Neural cell (in vitro differentiated cells): ENCODE results near the gene SGIP1. TPM values are rescaled to one million over a fixed set of nuclear protein-coding genes. Genes with fewer than 3 reads are reported as not detected.

Experiments
- H2AFZ ChIP-seq: fragments of 200-600, 300-800 bp; sonication (generic), shearing (Covaris generic); 2 replicates; pipeline ENCODE4 v1.6.0; 2014; ENCODE audit warnings: low read depth, mild to moderate bottlenecking, antibody characterized with exemption, low read length, moderate library complexity
- H3F3A ChIP-seq: fragments of 200-600 bp; shearing (Covaris generic); 2 replicates; pipeline ENCODE4 v1.6.1; 2016; ENCODE audit warnings: mild to moderate bottlenecking, moderate library complexity, mixed read lengths, antibody characterized with exemption, low read length; ENCODE audit not compliant: insufficient read depth, poor library complexity, severe bottlenecking
- H3K27ac ChIP-seq: fragments of 200-600, 300-800 bp; sonication (generic), shearing (Covaris generic); 2 replicates; pipeline ENCODE4 v1.5.1; 2014; ENCODE audit warnings: mild to moderate bottlenecking, low read length, moderate library complexity
- H3K27me3 ChIP-seq: fragments of 300-800, 200-600 bp; sonication (generic), shearing (Covaris generic); 2 replicates; pipeline ENCODE4 v1.6.0; 2014; ENCODE audit warnings: mild to moderate bottlenecking, low read depth, low read length, moderate library complexity; ENCODE audit not compliant: insufficient read depth
- H3K36me3 ChIP-seq: fragments of 300-800, 200-600 bp; sonication (generic), shearing (Covaris generic); 2 replicates; pipeline ENCODE4 v1.5.1; 2014; ENCODE audit warnings: mild to moderate bottlenecking, antibody characterized with exemption, low read length, moderate library complexity; ENCODE audit not compliant: insufficient read depth
- H3K4me2 ChIP-seq: fragments of 300-800, 200-600 bp; sonication (generic), shearing (Covaris generic); 2 replicates; pipeline ENCODE4 v1.6.0; 2014; ENCODE audit warnings: mild to moderate bottlenecking, low read length
- H3K4me3 ChIP-seq: fragments of 300-800, 200-600 bp; sonication (generic), shearing (Covaris generic); 2 replicates; pipeline ENCODE4 v1.5.1; 2014; ENCODE audit warnings: mild to moderate bottlenecking, low read length, moderate library complexity
- H3K79me2 ChIP-seq: fragments of 200-600 bp; shearing (Covaris generic); replicated peaks from 2 replicates; pipeline ENCODE4 v1.6.0; 2014; ENCODE audit warnings: mild to moderate bottlenecking, low read length, moderate library complexity; ENCODE audit not compliant: insufficient read depth
- H3K9ac ChIP-seq: fragments of 300-800, 200-600 bp; sonication (generic), shearing (Covaris generic); 2 replicates; pipeline ENCODE4 v1.6.1; 2016; ENCODE audit warnings: mild to moderate bottlenecking, low read length, mixed read lengths
- H3K9me2 ChIP-seq: fragments of 200-600 bp; shearing (Covaris generic); 2 replicates; pipeline ENCODE4 v1.6.1; 2016; ENCODE audit warnings: mild to moderate bottlenecking, low read length, mixed read lengths; ENCODE audit not compliant: insufficient read depth
- H3K9me3 ChIP-seq: fragments of 200-600, 300-800 bp; sonication (generic), shearing (Covaris generic); 2 replicates; pipeline ENCODE4 v1.6.1; 2016; ENCODE audit warnings: mild to moderate bottlenecking, mixed run types, low read length, moderate library complexity, mixed read lengths
- H4K20me1 ChIP-seq: fragments of 200-600 bp; shearing (Covaris generic); 2 replicates; pipeline ENCODE4 v1.6.1; 2016; ENCODE audit warnings: mild to moderate bottlenecking, mixed run types; ENCODE audit not compliant: insufficient read depth
- EP300 ChIP-seq: fragments of 450-650 bp; conservative IDR thresholded peaks from 2 replicates; pipeline ENCODE4 v1.6.1; 2014; ENCODE audit warnings: antibody characterized with exemption, mild to moderate bottlenecking, moderate library complexity; ENCODE audit not compliant: poor library complexity, severe bottlenecking
- EZH2 ChIP-seq: fragments of 200-600, 300-800 bp; shearing (Covaris generic), sonication (generic); IDR thresholded peaks from 2 replicates; pipeline ENCODE4 v1.6.1; 2014; ENCODE audit warnings: antibody characterized with exemption, low read length, borderline replicate concordance, mild to moderate bottlenecking; ENCODE audit not compliant: insufficient read depth, poor library complexity, severe bottlenecking
- MXI1 ChIP-seq: fragments of 450-650 bp; conservative IDR thresholded peaks from 2 replicates; pipeline ENCODE4 v1.6.1; 2014; ENCODE audit warnings: antibody characterized with exemption, mild to moderate bottlenecking; ENCODE audit not compliant: poor library complexity, severe bottlenecking
- POLR2AphosphoS5 ChIP-seq: IDR thresholded peaks from 2 replicates; pipeline ENCODE4 v1.6.1; 2012
- RAD21 ChIP-seq: fragments of 450-650 bp; conservative IDR thresholded peaks from 2 replicates; pipeline ENCODE4 v1.6.1; 2014; ENCODE audit warnings: antibody characterized with exemption, mild to moderate bottlenecking, moderate library complexity
- SMC3 ChIP-seq: fragments of 450-650 bp; conservative IDR thresholded peaks from 2 replicates; pipeline ENCODE4 v1.6.1; 2014; ENCODE audit warnings: antibody characterized with exemption, mild to moderate bottlenecking, moderate library complexity; ENCODE audit not compliant: poor library complexity
- TAF1 ChIP-seq: IDR thresholded peaks from 2 replicates; pipeline ENCODE4 v1.6.1; 2012; ENCODE audit warnings: low read depth
- polyA plus RNA-seq: library from polyadenylated mRNA; depleted of rRNA; stranded (reverse); fragments of >200 nt; gene quantifications from 2 replicates; pipeline ENCODE4 v1.2.3, GENCODE V29; 2014
- TF ChIP-seq, protein P1 (sequence below): fragments of 450-650 bp; IDR thresholded peaks from 2 replicates; pipeline ENCODE4 v1.5.1; 2014; ENCODE audit warnings: antibody characterized with exemption, mild to moderate bottlenecking, moderate library complexity; ENCODE audit not compliant: poor library complexity, severe bottlenecking
- TF ChIP-seq, protein P2 (sequence below): IDR thresholded peaks from 2 replicates; pipeline ENCODE4 v1.6.1; 2012; ENCODE audit warnings: borderline replicate concordance

SGIP1 gene
- polyA plus RNA-seq, 1 donor from 2014 or later, result 50.5 TPM

DNA sequence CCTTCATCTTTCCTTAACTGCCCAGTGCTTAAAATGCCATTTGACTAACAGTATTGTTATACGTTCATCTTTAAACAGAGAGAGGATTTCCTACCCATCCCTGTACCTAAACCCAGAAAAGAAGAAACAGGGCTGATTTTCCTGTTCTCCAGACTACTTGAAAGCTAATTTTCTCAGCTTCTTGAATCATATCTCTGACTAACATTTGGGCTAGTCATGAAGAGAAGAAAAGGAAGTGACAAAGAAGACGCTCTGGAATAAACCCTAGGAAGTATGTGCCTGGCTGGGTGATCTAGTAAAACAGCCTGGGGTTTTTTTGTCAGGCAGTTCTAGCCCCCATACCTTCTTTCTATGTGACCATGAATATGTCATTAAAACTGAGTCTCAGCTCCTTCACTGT is 44.8 kb upstream of the SGIP1 start:
- Histone ChIP-seq H3K9me2 (no peaks in the 10 kb centered on the region), H3K36me3 (no peaks in the 10 kb centered on the region), H3K27ac (peak overlapping the region; percentile 69), H3F3A (no peaks in the 10 kb centered on the region), H2AFZ (no peak overlapping the region), H4K20me1 (no peaks in the 10 kb centered on the region), H3K9ac (no peak overlapping the region), H3K4me2 (no peak overlapping the region), H3K27me3 (no peaks in the 10 kb centered on the region), H3K79me2 (no peaks in the 10 kb centered on the region), H3K9me3 (no peaks in the 10 kb centered on the region), H3K4me3 (no peak overlapping the region)
- TF ChIP-seq, protein P1, sequence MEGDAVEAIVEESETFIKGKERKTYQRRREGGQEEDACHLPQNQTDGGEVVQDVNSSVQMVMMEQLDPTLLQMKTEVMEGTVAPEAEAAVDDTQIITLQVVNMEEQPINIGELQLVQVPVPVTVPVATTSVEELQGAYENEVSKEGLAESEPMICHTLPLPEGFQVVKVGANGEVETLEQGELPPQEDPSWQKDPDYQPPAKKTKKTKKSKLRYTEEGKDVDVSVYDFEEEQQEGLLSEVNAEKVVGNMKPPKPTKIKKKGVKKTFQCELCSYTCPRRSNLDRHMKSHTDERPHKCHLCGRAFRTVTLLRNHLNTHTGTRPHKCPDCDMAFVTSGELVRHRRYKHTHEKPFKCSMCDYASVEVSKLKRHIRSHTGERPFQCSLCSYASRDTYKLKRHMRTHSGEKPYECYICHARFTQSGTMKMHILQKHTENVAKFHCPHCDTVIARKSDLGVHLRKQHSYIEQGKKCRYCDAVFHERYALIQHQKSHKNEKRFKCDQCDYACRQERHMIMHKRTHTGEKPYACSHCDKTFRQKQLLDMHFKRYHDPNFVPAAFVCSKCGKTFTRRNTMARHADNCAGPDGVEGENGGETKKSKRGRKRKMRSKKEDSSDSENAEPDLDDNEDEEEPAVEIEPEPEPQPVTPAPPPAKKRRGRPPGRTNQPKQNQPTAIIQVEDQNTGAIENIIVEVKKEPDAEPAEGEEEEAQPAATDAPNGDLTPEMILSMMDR, result no peak
- TF ChIP-seq POLR2AphosphoS5 (no peak), MXI1 (no peak)
- TF ChIP-seq, protein P2, sequence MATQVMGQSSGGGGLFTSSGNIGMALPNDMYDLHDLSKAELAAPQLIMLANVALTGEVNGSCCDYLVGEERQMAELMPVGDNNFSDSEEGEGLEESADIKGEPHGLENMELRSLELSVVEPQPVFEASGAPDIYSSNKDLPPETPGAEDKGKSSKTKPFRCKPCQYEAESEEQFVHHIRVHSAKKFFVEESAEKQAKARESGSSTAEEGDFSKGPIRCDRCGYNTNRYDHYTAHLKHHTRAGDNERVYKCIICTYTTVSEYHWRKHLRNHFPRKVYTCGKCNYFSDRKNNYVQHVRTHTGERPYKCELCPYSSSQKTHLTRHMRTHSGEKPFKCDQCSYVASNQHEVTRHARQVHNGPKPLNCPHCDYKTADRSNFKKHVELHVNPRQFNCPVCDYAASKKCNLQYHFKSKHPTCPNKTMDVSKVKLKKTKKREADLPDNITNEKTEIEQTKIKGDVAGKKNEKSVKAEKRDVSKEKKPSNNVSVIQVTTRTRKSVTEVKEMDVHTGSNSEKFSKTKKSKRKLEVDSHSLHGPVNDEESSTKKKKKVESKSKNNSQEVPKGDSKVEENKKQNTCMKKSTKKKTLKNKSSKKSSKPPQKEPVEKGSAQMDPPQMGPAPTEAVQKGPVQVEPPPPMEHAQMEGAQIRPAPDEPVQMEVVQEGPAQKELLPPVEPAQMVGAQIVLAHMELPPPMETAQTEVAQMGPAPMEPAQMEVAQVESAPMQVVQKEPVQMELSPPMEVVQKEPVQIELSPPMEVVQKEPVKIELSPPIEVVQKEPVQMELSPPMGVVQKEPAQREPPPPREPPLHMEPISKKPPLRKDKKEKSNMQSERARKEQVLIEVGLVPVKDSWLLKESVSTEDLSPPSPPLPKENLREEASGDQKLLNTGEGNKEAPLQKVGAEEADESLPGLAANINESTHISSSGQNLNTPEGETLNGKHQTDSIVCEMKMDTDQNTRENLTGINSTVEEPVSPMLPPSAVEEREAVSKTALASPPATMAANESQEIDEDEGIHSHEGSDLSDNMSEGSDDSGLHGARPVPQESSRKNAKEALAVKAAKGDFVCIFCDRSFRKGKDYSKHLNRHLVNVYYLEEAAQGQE, result no peak

DNA sequence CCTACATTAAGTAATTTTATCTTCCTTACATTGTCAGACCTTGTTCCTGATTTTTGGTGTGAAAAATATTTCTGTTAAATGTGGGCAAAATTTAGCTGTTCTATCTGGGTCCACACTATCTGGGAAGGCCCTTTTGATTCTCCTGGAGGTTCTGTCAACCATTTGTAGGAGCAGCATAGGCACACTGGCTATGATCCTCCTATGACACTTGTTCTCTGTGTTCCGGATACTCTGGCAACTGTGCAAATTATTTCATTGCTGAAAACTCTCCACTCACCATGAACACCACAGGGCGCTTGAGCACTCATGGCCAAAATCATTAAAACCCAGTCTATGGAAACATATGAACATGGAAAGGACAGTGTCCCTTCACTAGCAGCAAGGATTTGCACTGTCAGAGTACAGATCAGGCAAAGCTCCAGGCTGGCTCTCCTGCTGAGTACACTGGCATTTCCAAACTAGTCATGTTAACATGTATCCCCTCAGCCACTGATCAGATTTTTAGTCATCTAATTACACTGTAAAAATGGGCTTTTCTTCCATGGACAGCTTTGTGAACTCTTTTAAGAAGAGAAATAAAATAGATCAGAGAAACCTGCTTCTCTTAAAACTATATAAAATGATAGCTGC is 43.9 kb upstream of the SGIP1 start:
- Histone ChIP-seq H3K79me2 (no peaks in the 10 kb centered on the region), H3K27ac (peak overlapping the region; percentile 5), H3K4me3 (no peak overlapping the region), H3F3A (no peaks in the 10 kb centered on the region), H4K20me1 (no peaks in the 10 kb centered on the region), H3K36me3 (no peaks in the 10 kb centered on the region), H3K27me3 (no peaks in the 10 kb centered on the region), H3K9ac (no peak overlapping the region), H2AFZ (no peak overlapping the region), H3K4me2 (no peak overlapping the region), H3K9me3 (no peaks in the 10 kb centered on the region), H3K9me2 (no peaks in the 10 kb centered on the region)
- TF ChIP-seq POLR2AphosphoS5 (no peak), SMC3 (no peak), MXI1 (no peak), EP300 (no peak), TAF1 (no peak), RAD21 (no peak), EZH2 (no peak)
- TF ChIP-seq, protein P1, result no peak
- TF ChIP-seq, protein P2, result no peak
